NOMO-1 (cell line): ENCODE data around the gene QRICH2.
"Not testable (repeated sequence)": the region's sequence is repeated elsewhere in the genome, so short reads cannot be mapped to it uniquely, and the experiment has no call there.

Experiments
- DNase-seq, 2 experiments: peaks; one replicate each; lab custom pipeline; 2025; ENCODE audit not compliant: unreplicated experiment in 2 of 2; lab: John Stamatoyannopoulos, UW

Gene QRICH2, protein sequence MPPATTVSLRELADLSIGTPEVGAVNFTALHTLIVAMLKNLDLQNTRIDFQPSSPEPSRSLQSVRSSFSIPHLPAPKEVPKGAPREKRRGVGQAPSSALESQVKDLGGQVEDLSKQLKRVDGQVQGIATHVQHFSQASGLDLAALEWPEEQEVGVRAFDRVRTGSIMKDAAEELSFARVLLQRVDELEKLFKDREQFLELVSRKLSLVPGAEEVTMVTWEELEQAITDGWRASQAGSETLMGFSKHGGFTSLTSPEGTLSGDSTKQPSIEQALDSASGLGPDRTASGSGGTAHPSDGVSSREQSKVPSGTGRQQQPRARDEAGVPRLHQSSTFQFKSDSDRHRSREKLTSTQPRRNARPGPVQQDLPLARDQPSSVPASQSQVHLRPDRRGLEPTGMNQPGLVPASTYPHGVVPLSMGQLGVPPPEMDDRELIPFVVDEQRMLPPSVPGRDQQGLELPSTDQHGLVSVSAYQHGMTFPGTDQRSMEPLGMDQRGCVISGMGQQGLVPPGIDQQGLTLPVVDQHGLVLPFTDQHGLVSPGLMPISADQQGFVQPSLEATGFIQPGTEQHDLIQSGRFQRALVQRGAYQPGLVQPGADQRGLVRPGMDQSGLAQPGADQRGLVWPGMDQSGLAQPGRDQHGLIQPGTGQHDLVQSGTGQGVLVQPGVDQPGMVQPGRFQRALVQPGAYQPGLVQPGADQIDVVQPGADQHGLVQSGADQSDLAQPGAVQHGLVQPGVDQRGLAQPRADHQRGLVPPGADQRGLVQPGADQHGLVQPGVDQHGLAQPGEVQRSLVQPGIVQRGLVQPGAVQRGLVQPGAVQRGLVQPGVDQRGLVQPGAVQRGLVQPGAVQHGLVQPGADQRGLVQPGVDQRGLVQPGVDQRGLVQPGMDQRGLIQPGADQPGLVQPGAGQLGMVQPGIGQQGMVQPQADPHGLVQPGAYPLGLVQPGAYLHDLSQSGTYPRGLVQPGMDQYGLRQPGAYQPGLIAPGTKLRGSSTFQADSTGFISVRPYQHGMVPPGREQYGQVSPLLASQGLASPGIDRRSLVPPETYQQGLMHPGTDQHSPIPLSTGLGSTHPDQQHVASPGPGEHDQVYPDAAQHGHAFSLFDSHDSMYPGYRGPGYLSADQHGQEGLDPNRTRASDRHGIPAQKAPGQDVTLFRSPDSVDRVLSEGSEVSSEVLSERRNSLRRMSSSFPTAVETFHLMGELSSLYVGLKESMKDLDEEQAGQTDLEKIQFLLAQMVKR (N-terminal part only)

DNA sequence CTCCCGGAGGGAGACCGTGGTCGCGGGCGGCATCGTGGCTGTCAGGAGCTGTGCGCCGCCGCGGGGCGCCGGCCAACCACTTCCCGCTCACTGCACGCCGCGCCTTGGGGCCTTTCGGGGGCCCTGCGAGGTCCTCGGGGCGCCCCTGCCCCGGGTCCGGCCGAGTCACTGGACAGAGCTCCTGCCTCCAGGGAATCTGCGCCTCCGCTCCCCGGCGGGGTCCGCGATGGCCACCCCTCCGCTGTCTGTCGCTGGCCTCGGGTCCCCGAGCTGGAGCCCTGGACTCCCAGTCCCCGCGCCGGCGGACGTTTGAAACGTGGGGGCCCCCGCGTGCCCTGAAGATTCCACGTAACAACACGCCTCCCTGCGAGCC is at the start of gene QRICH2:
Gene QRICH2 (minus strand): TSS at position 311 of the 373 bp plus-strand sequence. CDS start 278 bp downstream, at position 33.
- DNase-seq, result no peak

DNA sequence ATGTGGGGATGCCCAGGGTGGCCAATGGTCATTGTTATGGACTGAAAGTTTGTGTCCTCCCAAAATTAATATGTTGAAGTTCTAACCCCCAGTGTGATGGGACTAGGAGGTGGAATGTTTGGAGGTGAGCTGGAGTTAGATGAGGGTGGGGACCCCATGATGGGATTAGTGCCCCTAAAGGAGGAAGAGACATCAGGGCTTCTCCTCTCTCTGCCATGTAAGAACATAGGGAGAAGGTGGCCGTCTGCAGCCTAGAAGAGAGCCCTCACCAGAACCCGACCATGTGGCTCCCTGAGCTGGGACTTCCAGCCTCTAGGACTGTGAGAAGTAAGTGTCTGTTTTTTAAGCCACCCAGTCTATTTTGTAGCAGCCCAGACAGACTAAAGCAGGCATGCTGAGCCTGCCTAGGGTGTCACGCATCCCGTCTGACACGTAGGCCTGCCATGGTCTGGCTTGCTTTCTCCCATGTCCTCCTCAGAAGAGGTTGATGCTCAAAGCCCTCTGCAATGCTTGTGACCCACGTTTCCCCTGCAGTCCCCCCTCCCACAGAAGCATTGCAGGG is 49.6 kb upstream of the QRICH2 start:
- DNase-seq, result no peak

DNA sequence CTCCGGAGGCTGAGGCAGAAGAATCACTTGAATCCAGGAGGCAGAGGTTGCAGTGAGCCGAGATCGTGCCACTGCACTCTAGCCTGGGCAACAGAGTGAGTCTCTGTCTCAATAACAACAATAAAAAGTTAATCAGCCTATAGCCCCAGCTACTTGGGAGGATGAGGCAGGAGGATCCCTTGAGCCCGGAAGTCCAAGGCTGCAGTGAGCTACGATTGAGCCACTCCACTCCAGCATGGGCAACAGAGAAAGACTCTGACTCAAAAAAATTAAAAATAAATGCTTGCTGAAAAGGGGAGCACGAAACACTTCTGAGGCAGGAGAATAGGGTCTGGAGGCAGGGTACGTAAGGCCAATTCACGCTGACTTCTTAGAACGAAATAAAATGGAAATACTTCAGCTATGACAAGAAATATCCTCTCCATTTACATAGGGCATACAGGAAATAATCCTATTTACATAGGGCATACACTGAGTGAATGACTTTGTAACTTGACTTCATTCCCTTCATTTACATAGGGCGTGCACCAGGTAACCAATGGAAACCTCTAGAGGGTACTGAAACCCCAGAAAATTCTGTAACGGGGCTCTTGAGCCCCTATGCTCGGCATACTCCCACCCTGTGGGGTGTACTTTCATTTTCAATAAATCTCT is 48.9 kb upstream of the QRICH2 start:
- DNase-seq, result no peak

DNA sequence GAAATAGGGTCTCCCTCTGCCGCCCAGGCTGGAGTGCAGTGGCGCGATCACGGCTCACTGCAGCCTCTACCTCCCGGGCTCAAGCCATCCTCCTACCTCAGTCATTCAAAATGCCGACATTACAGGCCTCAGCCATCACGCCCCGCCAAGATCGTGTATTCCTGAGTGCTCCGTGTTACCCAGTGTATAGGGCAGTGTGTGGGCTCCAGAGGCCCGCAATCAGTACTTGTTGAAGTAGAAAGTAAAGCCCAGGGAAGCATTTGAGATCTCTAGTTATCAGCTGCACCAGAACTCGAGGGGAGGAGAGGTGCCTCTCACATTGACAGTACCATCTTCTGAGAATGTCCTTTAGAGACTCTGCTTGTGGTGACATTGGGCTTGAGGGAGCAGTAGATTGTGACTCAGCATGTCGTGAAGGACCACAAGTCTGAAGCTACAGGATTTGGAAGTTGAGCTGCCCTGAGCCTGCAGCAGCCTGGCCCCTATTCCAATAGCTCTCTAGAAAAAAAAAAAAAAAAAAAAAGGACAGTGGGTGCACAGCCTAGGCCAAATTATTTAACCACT is 46.8 kb upstream of the QRICH2 start:
- DNase-seq, result peak in 1 of 2 experiments; percentile 8

DNA sequence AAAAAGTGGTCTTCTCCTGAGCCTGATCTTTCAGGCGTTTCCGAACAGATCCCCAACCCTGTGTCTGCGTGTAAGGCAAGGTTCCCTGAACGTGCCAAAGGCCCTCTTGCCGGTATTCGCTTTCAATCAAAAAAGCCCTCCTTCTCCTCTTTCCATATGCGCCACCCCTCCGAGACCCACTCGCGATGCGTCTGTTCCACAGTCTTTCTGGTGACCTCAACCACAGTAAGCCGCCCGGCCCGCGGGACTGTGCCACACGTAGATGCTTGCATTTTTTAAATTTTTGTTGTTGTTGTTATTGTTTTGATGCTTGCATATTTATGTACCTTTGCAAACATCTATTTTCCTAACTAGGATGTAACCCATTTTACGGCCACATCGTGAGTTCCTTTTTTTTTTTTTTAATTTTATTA is 46.2 kb upstream of the QRICH2 start:
- no peak for DNase-seq

DNA sequence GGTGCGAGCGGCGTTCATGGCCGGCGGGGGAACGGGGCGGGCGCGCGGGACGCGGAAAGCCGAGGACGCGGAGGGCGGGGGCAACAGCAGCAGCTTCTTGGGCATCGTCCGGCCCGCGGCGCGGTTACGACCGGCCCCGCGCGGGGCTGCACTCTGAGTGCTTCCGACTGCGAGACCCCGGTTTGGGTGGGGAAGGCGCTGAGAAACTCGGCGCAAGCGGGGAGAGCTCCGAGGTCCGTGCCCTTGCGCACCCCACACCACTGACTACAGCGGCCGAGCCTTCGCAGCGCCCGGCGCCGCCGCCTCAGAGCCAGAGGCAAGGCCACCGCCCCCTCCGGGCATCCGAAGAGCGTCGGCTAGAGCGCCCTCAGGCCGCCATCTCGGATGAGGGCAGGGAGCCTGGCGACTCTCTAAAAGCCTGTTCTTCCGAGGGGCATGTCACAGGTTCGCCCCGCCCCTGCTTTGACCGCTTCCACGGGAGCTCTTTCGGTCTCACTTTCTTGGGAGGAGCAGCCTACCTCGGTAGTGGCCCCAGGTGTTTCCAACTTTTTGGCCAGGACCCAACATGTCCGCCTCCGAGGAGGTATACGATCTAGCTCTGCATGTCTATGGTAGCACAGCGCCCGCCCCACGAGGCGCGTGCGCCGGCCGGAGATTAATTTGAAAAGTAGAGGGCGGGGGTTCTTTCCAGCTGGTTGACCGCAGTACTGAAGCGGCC is 45.7 kb upstream of the QRICH2 start, which contains the start of gene PRPSAP1:
Gene PRPSAP1 (minus strand): TSS at position 318 of the 718 bp plus-strand sequence. CDS start 213 bp downstream, at position 105.
- peak; percentile 87 to 90 for DNase-seq

DNA sequence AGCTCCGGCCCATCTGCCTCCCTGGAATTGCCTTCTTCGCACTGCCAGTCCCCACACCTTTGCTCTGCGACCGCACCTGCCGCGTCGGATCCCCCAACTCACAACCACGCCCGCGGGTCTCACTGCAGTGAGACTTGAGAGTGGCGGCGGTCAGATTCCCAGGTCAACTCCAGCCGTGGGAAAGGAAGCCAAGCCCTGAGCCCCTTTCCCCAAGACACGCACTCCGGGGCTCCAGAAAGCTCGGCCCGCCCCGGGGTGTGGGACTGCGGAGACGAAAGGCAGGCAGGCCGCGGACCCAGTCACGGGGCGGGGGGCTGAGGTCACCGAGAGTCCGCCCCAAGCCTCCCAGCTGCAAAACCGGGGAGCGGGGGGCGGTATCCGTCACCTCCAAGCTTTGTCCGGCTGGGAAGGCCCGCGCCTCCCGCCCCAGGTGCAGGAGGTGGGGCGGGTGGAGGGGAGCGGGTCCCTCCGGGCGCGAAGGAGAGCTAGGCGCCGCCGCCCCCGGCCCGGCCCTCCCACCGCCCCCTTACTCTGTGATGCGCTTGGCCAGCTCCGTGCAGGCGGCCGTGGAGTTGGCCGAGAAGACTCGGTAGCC is 45.0 kb upstream of the QRICH2 start:
- DNase-seq, result no peak

DNA sequence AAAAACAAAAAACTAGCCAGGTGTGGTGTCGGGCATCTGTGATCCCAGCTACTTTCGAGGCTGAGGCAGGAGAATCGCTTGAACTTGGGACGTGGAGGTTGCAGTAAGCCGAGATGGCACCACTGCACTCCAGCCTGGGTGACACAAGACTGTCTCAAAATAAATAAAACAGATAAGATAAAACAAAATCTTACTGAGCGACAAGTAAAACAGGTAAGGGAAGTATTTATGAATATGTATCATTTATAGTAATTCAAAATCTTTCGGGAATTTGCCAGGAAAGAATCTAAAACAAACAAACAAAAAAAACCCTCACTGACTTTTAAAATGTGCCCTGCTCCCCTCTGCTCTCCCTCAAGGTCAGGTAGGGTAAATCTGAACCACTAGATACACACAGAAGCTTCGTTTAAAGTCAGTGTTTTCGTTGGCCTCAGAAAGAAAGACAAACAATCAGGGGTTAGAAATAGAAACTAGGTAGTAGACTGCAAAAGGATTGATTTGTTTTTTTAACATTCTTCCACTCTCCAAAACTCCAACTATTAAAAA is 43.5 kb upstream of the QRICH2 start:
- DNase-seq, result no peak

DNA sequence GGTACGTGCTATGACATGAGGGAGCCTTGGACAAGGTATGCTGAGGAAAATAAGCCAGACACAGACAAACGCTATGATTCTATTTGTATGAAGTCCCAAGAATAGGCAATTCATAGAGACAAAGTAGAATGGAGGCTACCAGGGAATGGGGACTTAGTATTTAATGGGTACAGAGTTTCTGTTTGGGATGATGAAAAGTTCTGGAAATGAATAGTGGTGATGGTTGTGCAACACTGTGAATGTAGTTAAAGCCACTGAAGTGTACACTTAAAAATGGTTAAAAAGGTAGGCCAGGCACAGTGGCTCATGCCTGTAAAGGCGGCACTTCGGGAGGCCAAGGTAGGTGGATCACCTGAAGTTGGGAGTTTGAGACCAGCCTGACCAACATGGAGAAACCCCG is 42.4 kb upstream of the QRICH2 start:
- DNase-seq, result no peak

DNA sequence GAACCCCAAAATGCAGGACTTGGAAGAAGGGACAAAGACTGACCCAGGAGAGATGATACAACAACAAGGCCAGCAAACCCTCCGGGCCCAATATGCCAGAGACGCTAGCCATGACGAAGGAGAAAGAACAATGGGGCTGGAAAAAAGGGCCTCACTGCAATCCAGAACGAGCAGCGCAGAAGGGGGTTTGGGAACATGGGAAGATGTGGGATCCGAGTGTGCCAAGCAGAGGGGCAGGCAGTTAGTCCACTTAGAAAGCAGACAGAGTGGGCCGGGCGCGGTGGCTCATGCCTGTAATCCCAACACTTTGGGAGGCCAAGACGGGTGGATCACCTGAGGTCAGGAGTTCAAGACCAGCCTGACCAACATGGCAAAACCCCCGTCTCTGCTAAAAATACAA is 38.9 kb upstream of the QRICH2 start:
- not testable (repeated sequence) for DNase-seq

DNA sequence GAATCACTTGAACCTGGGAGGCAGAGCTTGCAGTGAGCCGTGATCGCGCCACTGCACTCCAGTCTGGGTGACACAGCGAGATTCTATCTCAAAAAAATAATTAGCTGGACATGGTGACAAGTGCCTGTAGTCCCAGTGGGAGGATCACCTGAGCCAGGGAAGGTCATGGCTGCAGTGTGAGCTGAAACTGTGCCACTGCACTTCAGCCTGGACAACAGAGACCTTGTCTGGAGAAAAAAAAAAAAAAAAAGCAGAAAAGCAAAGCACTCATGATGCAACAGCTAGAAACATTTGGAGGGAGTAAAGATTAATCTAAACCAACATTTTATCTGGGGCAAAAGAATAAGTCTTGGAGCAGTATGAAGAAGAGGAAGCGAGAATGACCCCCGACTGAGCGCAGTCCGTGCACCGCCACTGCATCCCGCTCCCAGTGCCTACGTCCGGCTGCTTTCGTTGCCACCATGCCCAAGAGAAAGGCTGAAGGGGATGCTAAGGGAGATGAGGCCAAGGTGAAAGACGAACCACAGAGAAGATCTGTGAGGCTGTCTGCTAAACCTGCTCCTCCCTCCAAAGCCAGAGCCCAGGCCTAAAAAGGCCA is 37.4 kb upstream of the QRICH2 start:
- no peak for DNase-seq

DNA sequence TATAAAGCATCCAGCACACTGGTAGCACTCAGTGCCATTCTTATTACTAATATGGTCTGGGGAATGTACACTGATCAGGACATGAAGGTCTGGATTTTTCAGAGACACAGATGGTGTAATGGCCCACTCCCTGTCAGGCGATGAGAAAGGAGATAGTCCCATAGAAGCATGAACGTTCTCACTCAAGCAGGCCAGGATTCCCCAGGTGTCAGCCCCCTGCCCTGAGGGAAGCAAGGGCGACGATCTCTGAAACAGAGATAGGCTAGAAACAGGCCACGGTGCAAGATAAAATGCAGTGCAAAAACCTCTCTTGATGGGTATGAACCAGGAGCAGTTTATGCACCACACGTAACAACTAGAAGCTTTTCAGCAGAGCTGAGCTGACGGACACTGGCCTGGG is 35.0 kb upstream of the QRICH2 start:
- DNase-seq, result no peak

DNA sequence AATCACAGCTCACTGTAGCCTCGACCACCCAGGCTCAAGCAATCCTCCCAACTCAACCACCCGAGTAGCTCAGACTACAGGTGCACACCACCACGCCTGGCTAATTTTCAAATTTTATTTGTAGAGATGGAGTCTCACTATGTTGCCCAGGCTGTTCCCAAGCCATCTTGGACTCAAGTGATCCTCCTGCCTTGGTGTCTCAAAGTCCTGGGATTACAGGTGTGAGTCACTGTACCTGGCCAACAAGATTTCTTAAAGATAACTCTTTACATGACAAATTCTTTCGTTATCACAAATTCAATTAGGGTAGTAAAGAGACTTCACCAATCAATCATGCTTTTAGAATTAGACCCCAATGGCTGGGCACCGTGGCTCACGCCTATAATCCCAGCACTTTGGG is 33.2 kb upstream of the QRICH2 start:
- DNase-seq, result no peak

DNA sequence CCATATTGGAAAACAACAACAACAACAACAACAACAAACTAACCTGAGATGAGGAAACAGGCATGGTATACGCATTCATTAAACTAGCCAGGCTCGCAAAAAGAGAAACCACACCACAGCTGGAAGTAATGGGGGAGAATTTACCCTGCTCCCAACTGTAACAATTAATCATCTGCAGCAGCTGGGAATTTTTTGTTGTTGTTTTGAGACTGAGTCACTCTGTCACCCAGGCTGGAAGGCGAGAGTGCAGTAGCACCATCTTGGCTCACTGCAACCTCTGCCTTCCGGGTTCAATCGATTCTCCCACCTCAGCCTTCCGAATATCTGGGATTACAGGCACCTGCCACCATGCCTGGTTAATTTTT is 29.3 kb upstream of the QRICH2 start:
- no peak for DNase-seq

DNA sequence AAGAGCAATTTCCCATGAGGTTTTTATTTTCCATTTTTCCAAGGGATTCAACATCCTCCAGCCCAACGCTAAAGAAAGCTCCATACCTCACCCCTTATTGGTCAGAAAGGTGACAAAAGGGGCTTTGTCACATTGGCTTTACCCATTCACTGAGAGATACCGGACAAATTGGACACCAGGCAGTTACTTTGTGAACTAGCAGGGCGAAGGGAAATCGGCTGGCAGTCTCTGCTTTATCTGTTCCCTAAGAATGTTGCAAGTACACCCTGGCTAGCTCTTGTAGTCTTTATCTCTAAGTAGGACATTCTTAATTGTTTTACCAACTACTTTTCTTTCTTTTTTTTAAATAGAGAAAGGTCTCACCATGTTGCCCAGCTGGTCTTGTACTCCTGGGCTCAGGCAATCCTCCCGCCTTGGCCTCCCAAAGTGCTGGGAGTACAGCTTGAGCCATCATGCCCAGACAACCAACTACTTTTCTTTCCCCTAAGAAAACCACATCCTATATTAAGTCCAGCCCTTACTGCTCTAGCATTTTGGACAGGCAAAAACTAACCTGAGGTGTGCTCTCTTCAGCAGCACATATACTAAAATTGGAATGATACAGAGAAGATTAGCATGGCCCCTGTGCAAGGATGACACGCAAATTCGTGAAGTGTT is 28.8 kb upstream of the QRICH2 start:
- no peak for DNase-seq

DNA sequence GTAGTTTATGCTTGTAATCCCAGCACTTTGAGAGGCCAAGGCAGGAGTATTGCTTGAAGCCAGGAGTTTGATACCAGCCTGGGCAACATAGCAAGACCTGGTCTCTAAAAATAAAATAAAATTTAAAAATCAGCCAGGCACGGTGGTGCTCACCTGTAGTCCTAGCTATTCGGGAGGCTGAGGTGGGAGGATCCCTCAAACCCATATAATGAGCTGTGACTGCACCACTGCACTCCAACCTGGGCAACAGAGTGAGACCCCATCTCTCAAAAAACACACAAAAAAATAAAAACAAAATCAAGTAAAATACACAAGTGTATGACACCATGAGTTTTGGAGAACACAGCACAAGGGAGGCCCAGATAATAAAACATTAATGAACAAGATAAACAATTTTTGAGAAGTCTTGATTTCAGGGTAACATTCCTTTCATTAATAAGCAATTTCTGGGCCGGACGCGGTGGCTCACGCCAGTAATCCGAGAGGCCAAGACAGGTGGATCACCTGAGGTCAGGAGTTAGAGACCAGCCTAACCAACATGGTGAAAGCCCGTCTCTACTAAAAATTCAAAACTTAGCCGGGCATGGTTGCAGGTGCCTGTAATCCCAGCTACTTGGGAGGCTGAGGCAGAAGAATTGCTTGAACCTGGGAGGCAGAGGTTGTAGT is 27.8 kb upstream of the QRICH2 start:
- no peak for DNase-seq
